ENCODE data around the gene TBC1D32.

DNA sequence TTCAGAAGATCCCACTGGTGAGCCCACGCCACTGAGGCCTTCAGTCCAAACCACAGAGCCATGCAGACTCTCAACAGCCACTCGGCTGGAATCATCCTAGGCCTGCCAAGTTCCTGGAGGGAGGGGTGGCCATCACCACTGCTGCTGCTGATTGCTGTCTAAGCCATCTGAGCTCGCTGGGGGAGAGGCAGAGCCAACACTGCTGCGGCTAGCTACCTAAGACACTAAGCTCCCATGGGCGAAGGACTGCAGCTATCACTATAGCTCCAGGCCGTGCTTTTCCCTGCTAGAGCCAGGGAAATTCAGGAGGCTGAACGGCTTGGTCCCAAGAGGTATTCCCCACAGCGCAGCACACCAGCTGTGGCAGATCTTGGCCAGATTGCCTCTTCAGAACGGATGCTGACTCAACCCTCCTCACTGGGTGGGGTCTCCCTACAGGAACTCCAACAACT, 73.6 kb downstream of the TBC1D32 start:
- TF ChIP-seq ZNF138 (tag by site-specific recombination; IDR thresholded peaks at IDR 0.05; ENCODE audit: borderline replicate concordance): no peak
- TF ChIP-seq, protein P1, sequence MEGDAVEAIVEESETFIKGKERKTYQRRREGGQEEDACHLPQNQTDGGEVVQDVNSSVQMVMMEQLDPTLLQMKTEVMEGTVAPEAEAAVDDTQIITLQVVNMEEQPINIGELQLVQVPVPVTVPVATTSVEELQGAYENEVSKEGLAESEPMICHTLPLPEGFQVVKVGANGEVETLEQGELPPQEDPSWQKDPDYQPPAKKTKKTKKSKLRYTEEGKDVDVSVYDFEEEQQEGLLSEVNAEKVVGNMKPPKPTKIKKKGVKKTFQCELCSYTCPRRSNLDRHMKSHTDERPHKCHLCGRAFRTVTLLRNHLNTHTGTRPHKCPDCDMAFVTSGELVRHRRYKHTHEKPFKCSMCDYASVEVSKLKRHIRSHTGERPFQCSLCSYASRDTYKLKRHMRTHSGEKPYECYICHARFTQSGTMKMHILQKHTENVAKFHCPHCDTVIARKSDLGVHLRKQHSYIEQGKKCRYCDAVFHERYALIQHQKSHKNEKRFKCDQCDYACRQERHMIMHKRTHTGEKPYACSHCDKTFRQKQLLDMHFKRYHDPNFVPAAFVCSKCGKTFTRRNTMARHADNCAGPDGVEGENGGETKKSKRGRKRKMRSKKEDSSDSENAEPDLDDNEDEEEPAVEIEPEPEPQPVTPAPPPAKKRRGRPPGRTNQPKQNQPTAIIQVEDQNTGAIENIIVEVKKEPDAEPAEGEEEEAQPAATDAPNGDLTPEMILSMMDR (tag by site-specific recombination; IDR thresholded peaks at IDR 0.05): no peak
- TF ChIP-seq SCRT1 (tag by site-specific recombination; IDR thresholded peaks at IDR 0.05; ENCODE audit: borderline replicate concordance): no peak
- no peak for TF ChIP-seq ZNF266 (tag by site-specific recombination; IDR thresholded peaks at IDR 0.05; ENCODE audit: low read depth)
- no peak for TF ChIP-seq ZNF785 (tag by site-specific recombination; IDR thresholded peaks at IDR 0.05)
- no peak for TF ChIP-seq KLF7 (tag by site-specific recombination; IDR thresholded peaks at IDR 0.05; ENCODE audit: borderline replicate concordance)
- TF ChIP-seq, protein P2, sequence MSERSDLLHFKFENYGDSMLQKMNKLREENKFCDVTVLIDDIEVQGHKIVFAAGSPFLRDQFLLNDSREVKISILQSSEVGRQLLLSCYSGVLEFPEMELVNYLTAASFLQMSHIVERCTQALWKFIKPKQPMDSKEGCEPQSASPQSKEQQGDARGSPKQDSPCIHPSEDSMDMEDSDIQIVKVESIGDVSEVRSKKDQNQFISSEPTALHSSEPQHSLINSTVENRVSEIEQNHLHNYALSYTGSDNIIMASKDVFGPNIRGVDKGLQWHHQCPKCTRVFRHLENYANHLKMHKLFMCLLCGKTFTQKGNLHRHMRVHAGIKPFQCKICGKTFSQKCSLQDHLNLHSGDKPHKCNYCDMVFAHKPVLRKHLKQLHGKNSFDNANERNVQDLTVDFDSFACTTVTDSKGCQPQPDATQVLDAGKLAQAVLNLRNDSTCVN (tag by site-specific recombination; optimal IDR thresholded peaks at IDR 0.05): no peak
- no peak for TF ChIP-seq ZBTB8A (tag by site-specific recombination; IDR thresholded peaks at IDR 0.05)
- TF ChIP-seq, protein P3, sequence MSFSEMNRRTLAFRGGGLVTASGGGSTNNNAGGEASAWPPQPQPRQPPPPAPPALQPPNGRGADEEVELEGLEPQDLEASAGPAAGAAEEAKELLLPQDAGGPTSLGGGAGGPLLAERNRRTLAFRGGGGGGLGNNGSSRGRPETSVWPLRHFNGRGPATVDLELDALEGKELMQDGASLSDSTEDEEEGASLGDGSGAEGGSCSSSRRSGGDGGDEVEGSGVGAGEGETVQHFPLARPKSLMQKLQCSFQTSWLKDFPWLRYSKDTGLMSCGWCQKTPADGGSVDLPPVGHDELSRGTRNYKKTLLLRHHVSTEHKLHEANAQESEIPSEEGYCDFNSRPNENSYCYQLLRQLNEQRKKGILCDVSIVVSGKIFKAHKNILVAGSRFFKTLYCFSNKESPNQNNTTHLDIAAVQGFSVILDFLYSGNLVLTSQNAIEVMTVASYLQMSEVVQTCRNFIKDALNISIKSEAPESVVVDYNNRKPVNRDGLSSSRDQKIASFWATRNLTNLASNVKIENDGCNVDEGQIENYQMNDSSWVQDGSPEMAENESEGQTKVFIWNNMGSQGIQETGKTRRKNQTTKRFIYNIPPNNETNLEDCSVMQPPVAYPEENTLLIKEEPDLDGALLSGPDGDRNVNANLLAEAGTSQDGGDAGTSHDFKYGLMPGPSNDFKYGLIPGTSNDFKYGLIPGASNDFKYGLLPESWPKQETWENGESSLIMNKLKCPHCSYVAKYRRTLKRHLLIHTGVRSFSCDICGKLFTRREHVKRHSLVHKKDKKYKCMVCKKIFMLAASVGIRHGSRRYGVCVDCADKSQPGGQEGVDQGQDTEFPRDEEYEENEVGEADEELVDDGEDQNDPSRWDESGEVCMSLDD (tag by site-specific recombination; IDR thresholded peaks at IDR 0.05): no peak
- no peak for TF ChIP-seq ZNF146 (tag by site-specific recombination; IDR thresholded peaks at IDR 0.05)
- TF ChIP-seq OSR2 (tag by site-specific recombination; IDR thresholded peaks at IDR 0.05): no peak
- no peak for TF ChIP-seq ZBTB21 (tag by site-specific recombination; IDR thresholded peaks at IDR 0.05)
- no peak for TF ChIP-seq TCF7L2 (IDR thresholded peaks at IDR 0.05; ENCODE audit: borderline replicate concordance, low read depth, low read length)
